Heart left ventricle (tissue), 13 donors: ENCODE data around the gene LIPG.

Experiments
- CTCF ChIP-seq, 12 donors: fragments of 200-600 bp; sonication (generic) in 4 of 12; IDR thresholded peaks; one replicate each; pipeline versions ENCODE4 v1.5.0 to v1.8.0; 2018 to 2022; ENCODE audit warnings: antibody characterized with exemption in 12 of 12, mild to moderate bottlenecking in 5 of 12
- POLR2A ChIP-seq, 2 donors: fragments of 450-650 bp; IDR thresholded peaks; one replicate each; pipeline ENCODE4 v1.6.1; 2017; ENCODE audit warnings: antibody characterized with exemption in 2 of 2, mild to moderate bottlenecking in 2 of 2, moderate library complexity in 2 of 2
- donor health status: ischemic (EF 13 %, LVEDD 7.1; RV severe dilation, severe dysfunction).
- donor health status: DM: no; HTN: yes; CAD: no.
- donor health status: DM: no; HTN: no; CAD: no.
- donor health status: ischemic (EF 25% LVEDD 6.9; RV normal size, moderate dysfunction).
- donor health status: ischemic (EF 25% LVEDD 5.7; RV mildly dilated, moderate dysfunction).
- donor health status: ischemic (EF 35%, LVEDD 5.7; RV mildly dilated, moderate dysfunction).
- donor health status: nonischemic (EF 11% LVEDD 7.7; RV severe dilation, severe dysfunction).
- donor health status: DM: yes; HTN: yes; CAD: no.
- donor health status: PGD.
- donor health status: ischemic (EF 29% LVEDD 5.4; RV normal size, mild dysfunction).
- donor health status: nonischemic (EF 23%, LVEDD 6.1; RV moderate dilation, normal function).

GRCh38 chr18:49544362-49544761 lies 17.5 kb upstream of the LIPG start:
- TF ChIP-seq CTCF (IDR thresholded peaks at IDR 0.05) (no peak), POLR2A (IDR thresholded peaks at IDR 0.05) (no peak)
